Heart left ventricle (tissue), 13 donors: Measurements from ENCODE around the gene CCS.

Source experiments
- CTCF ChIP-seq, 12 donors: fragments of 200-600 bp; sonication (generic) in 4 of 12; IDR thresholded peaks; one replicate each; pipeline versions ENCODE4 v1.5.0 to v1.8.0; 2018 to 2022; ENCODE audit warnings: antibody characterized with exemption in 12 of 12, mild to moderate bottlenecking in 5 of 12
- POLR2A ChIP-seq, 2 donors: fragments of 450-650 bp; IDR thresholded peaks; one replicate each; pipeline ENCODE4 v1.6.1; 2017; ENCODE audit warnings: antibody characterized with exemption in 2 of 2, mild to moderate bottlenecking in 2 of 2, moderate library complexity in 2 of 2
- donor health status: ischemic (EF 13 %, LVEDD 7.1; RV severe dilation, severe dysfunction).
- donor health status: DM: no; HTN: yes; CAD: no.
- donor health status: DM: no; HTN: no; CAD: no.
- donor health status: ischemic (EF 25% LVEDD 6.9; RV normal size, moderate dysfunction).
- donor health status: ischemic (EF 25% LVEDD 5.7; RV mildly dilated, moderate dysfunction).
- donor health status: ischemic (EF 35%, LVEDD 5.7; RV mildly dilated, moderate dysfunction).
- donor health status: nonischemic (EF 11% LVEDD 7.7; RV severe dilation, severe dysfunction).
- donor health status: DM: yes; HTN: yes; CAD: no.
- donor health status: PGD.
- donor health status: ischemic (EF 29% LVEDD 5.4; RV normal size, mild dysfunction).
- donor health status: nonischemic (EF 23%, LVEDD 6.1; RV moderate dilation, normal function).

GRCh38 chr11:66643745-66644437, 50.9 kb downstream of the CCS start:
- TF ChIP-seq CTCF (IDR thresholded peaks at IDR 0.05), result no peak
- TF ChIP-seq POLR2A (IDR thresholded peaks at IDR 0.05), result no peak
